Right cardiac atrium (tissue), 5 donors: ENCODE data around the gene TRIM31. TPM values are rescaled to one million over a fixed set of nuclear protein-coding genes. Genes with fewer than 3 reads are reported as not detected.

Experiments used
- ATAC-seq, 2 donors: fragments of 200-7000 bp; cut with Tn5 transposase; one replicate each; pipeline versions ENCODE4 v1.8.0 to v1.9.1; 2020; ENCODE audit warnings: moderate library complexity in 2 of 2, mild to moderate bottlenecking in 1 of 2
- DNase-seq, 3 donors: peaks; one replicate each; pipeline ENCODE4 v3.0.0-alpha.2; 2020
- H3K27ac ChIP-seq: one replicate; pipeline ENCODE4 v1.5.1; 2013; ENCODE audit warnings: mild to moderate bottlenecking, low read length, control low read depth, moderate library complexity
- H3K27me3 ChIP-seq: one replicate; pipeline ENCODE4 v1.6.1; 2013; ENCODE audit not compliant: control insufficient read depth, insufficient read depth
- H3K4me1 ChIP-seq: one replicate; pipeline ENCODE4 v1.6.1; 2013; ENCODE audit warnings: low read length; ENCODE audit not compliant: control insufficient read depth, insufficient read depth
- H3K4me3 ChIP-seq: one replicate; pipeline ENCODE4 v1.5.1; 2013; ENCODE audit warnings: low read length, control low read depth
- H3K9me3 ChIP-seq: one replicate; pipeline ENCODE4 v1.6.1; 2013; ENCODE audit warnings: low read length; ENCODE audit not compliant: control insufficient read depth
- WGBS: extraction: QIAGEN DNeasy Blood & Tissue Kit; methylation state at CpG from one replicate; pipeline ENCODE4 v1.1.7; 2013; 5-methylcytosine and 5-hydroxymethylcytosine counted together
- intact Hi-C, 4 donors: fragments of 100-400 bp; cut with DNase I; formaldehyde crosslinking; loops; one replicate each; pipeline versions ENCODE4 v1.11.0 to v1.14.0; 2022 to 2023
- polyA plus RNA-seq: library from polyadenylated mRNA; stranded (reverse); fragments of 200-250 nt; gene quantifications from one replicate; pipeline ENCODE4 v1.2.3, GENCODE V29; 2013
- total RNA-seq, 4 donors: library from RNA; stranded (reverse); fragmentation: NEBNext Ultra II Directional; extraction: Animal tissue kit (Norgen Biotek cat#: 25700); gene quantifications; one replicate each; pipeline ENCODE4 v1.2.1, GENCODE V29; 2021
- donor health status: healthy with polysubstance abuse.
- donor health status: DM: no; HTN: yes; CAD: no.
- donor health status: DM: no; HTN: no; CAD: no.
- donor health status: DM: no; HTN: yes; CAD: no; lungs with severe emphysema.
- donor health status: DM: yes; HTN: yes; CAD: no.

TRIM31 gene
- total and polyA plus RNA-seq, 5 donors: not detected

GRCh38 chr6:30060606-30061091 lies 52.2 kb downstream of the TRIM31 start:
- intact Hi-C loops: no loop called here
- under 1% methylated on average over 24 of the region's 24 CpGs for WGBS

GRCh38 chr6:30055513-30055912 lies 57.4 kb downstream of the TRIM31 start:
- DNase-seq: no peak
- Histone ChIP-seq H3K27me3 (no peaks in the 10 kb centered on the region), H3K4me1 (no peaks in the 10 kb centered on the region), H3K27ac (no peak overlapping the region), H3K9me3 (no peaks in the 10 kb centered on the region), H3K4me3 (no peak overlapping the region)
- intact Hi-C loops: no loop called here
- ATAC-seq: no peak
- 67% methylated on average over 1 of the region's 1 CpG for WGBS

More at GRCh38 chr6:30060606-30061091, 52.2 kb downstream of the TRIM31 start:
- ATAC-seq (peak; percentile 4 to 40), DNase-seq (peak in 2 of 3 donors; percentile 53 to 57)
- H3K4me3 ChIP-seq: peak overlapping the region; percentile 77
- H3K9me3 ChIP-seq: no peaks in the 10 kb centered on the region
- H3K27ac ChIP-seq: peak overlapping the region; percentile 79
- H3K27me3 ChIP-seq: no peaks in the 10 kb centered on the region
- H3K4me1 ChIP-seq: peaks cover 6% of the 10 kb centered on the region

GRCh38 chr6:30053682-30054081 lies 59.2 kb downstream of the TRIM31 start:
- no peak for ATAC-seq
- no peaks in the 10 kb centered on the region for H3K4me1 ChIP-seq
- H3K27ac ChIP-seq: no peak overlapping the region
- DNase-seq: no peak
- 80% methylated on average over 3 of the region's 3 CpGs for WGBS
- H3K4me3 ChIP-seq: no peak overlapping the region
- no peaks in the 10 kb centered on the region for H3K27me3 ChIP-seq
- no peaks in the 10 kb centered on the region for H3K9me3 ChIP-seq
- intact Hi-C loops: no loop called here

Other genes with a start within 250 kb of the TRIM31 start
- 100 to 1,000 TPM; 215 to 449 (median 319) TPM for gene HLA-A, start 170.6 kb downstream of the TRIM31 start, total RNA-seq
- 287 TPM for gene HLA-A, start 170.6 kb downstream of the TRIM31 start, polyA plus RNA-seq
- gene POLR1H, start 51.8 kb downstream of the TRIM31 start, total RNA-seq: 10 to 100 TPM; 15.0 to 18.9 (median 16.9) TPM
- 20.3 TPM for gene POLR1H, start 51.8 kb downstream of the TRIM31 start, polyA plus RNA-seq
- gene PPP1R11, start 45.9 kb downstream of the TRIM31 start, total RNA-seq: 10 to 100 TPM; 50.3 to 53.7 (median 50.8) TPM
- 59.3 TPM for gene PPP1R11, start 45.9 kb downstream of the TRIM31 start, polyA plus RNA-seq
- not detected for gene RNF39, start 37.3 kb downstream of the TRIM31 start, total RNA-seq
- not detected for gene RNF39, start 37.3 kb downstream of the TRIM31 start, polyA plus RNA-seq
- not detected for gene TRIM40, start 23.1 kb upstream of the TRIM31 start, total RNA-seq
- not detected for gene TRIM40, start 23.1 kb upstream of the TRIM31 start, polyA plus RNA-seq
- not detected for gene TRIM10, start 48.1 kb upstream of the TRIM31 start, total RNA-seq
- not detected for gene TRIM10, start 48.1 kb upstream of the TRIM31 start, polyA plus RNA-seq
- gene TRIM15, start 50.5 kb upstream of the TRIM31 start, total RNA-seq: not detected
- gene TRIM15, start 50.5 kb upstream of the TRIM31 start, polyA plus RNA-seq: not detected
- 10 to 100 TPM; 19.9 to 27.1 (median 25.1) TPM for gene TRIM26, start 100.3 kb upstream of the TRIM31 start, total RNA-seq
- gene TRIM26, start 100.3 kb upstream of the TRIM31 start, polyA plus RNA-seq: 19.6 TPM
- 10 to 100 TPM in 3 of 4 donors, 1 to 10 TPM in 1; 9.6 to 12.1 (median 10.7) TPM for gene TRIM39, start 213.8 kb upstream of the TRIM31 start, total RNA-seq
- gene TRIM39, start 213.8 kb upstream of the TRIM31 start, polyA plus RNA-seq: 6.9 TPM
- 10 to 100 TPM; 15.7 to 30.1 (median 24.8) TPM for gene RPP21, start 232.1 kb upstream of the TRIM31 start, total RNA-seq
- 70.9 TPM for gene RPP21, start 232.1 kb upstream of the TRIM31 start, polyA plus RNA-seq